GM10266 (cell line): ENCODE measurements around the gene APBA1.

ENCODE experiments used
- DNase-seq: peaks from one replicate; pipeline ENCODE4 v3.0.0; 2012; ENCODE audit errors: extremely low spot score
- CTCF ChIP-seq: IDR thresholded peaks from 2 replicates; pipeline ENCODE4 v1.5.1; 2012; ENCODE audit warnings: mild to moderate bottlenecking, low read depth; ENCODE audit not compliant: control insufficient read depth, insufficient read depth; ENCODE audit errors: missing control alignments

The APBA1 gene

GRCh38 chr9:69590266-69590665 is 81.9 kb downstream of the APBA1 start:
- TF ChIP-seq CTCF, result no peak
- no peak for DNase-seq

- no peak for TF ChIP-seq CTCF
- DNase-seq, result no peak
Measured at GRCh38 chr9:69589156-69589555, 83.0 kb downstream of the APBA1 start.

- no peak for DNase-seq
- TF ChIP-seq CTCF, result no peak
Measured at GRCh38 chr9:69585571-69585970, 86.6 kb downstream of the APBA1 start.

- no peak for TF ChIP-seq CTCF
- DNase-seq, result no peak
Measured at GRCh38 chr9:69584759-69585158, 87.4 kb downstream of the APBA1 start.

- TF ChIP-seq CTCF, result no peak
- DNase-seq, result no peak
Measured at GRCh38 chr9:69583645-69584234, 88.4 kb downstream of the APBA1 start.

GRCh38 chr9:69582544-69583297 is 89.5 kb downstream of the APBA1 start:
- no peak for TF ChIP-seq CTCF
- no peak for DNase-seq

- TF ChIP-seq CTCF, result no peak
- DNase-seq, result no peak
Measured at GRCh38 chr9:69582018-69582417, 90.2 kb downstream of the APBA1 start.
